WTC11 (cell line): ENCODE results near the gene VSNL1. TPM values are rescaled to one million over a fixed set of nuclear protein-coding genes. Genes with fewer than 3 reads are reported as not detected.
A peak's percentile ranks its signal among the peaks of the same experiment; 100 is the strongest.

Source experiments
- ATAC-seq: fragments of 200-7000 bp; cut with Tn5 transposase; 2 replicates; pipeline ENCODE4 v1.10.0; 2021; ENCODE audit warnings: mild to moderate bottlenecking, moderate library complexity
- CTCF ChIA-PET: fragments of 300-600 bp; sonication (Branson Sonifier 250); formaldehyde crosslinking; loops from one replicate; lab custom pipeline; 2021; ENCODE audit warnings: antibody characterized with exemption; lab: Charles Lee
- POLR2A ChIA-PET: fragments of 350-600 bp; sonication (Branson Sonifier 250); formaldehyde crosslinking; loops from one replicate; lab custom pipeline; 2021; ENCODE audit warnings: antibody characterized with exemption; lab: Charles Lee
- DNase-seq: peaks from one replicate; pipeline ENCODE4 v3.0.0; 2021; ENCODE audit warnings: low spot score
- H3K27ac Mint-ChIP-seq: 2 replicates; pipeline ENCODE4 v1.8.0; 2021; ENCODE audit warnings: mixed read lengths
- H3K27me3 Mint-ChIP-seq: 2 replicates; pipeline ENCODE4 v1.8.0; 2021; ENCODE audit warnings: low read depth, mild to moderate bottlenecking, moderate library complexity, mixed read lengths
- H3K36me3 Mint-ChIP-seq: 2 replicates; pipeline ENCODE4 v1.8.0; 2021; ENCODE audit warnings: mixed read lengths
- H3K4me1 Mint-ChIP-seq: 2 replicates; pipeline ENCODE4 v1.8.0; 2022; ENCODE audit warnings: mixed read lengths
- H3K4me3 Mint-ChIP-seq: 2 replicates; pipeline ENCODE4 v1.8.0; 2021; ENCODE audit warnings: mild to moderate bottlenecking, moderate library complexity, mixed read lengths
- H3K9me3 Mint-ChIP-seq: 2 replicates; pipeline ENCODE4 v1.8.0; 2021; ENCODE audit warnings: mixed read lengths
- ATF1 ChIP-seq: sonication (generic); formaldehyde crosslinking; IDR thresholded peaks from 2 replicates; pipeline ENCODE4 v1.8.1; 2023; ENCODE audit warnings: mild to moderate bottlenecking, moderate library complexity, missing genetic modification reagents
- CBFB ChIP-seq: sonication (generic); formaldehyde crosslinking; IDR thresholded peaks from 2 replicates; pipeline ENCODE4 v1.8.1; 2022; ENCODE audit warnings: mild to moderate bottlenecking, low read depth, missing genetic modification reagents
- CREM ChIP-seq: sonication (generic); formaldehyde crosslinking; IDR thresholded peaks from 2 replicates; pipeline ENCODE4 v1.8.1; 2022; ENCODE audit warnings: mild to moderate bottlenecking, missing genetic modification reagents, moderate library complexity
- ELF4 ChIP-seq: sonication (generic); formaldehyde crosslinking; IDR thresholded peaks from 2 replicates; pipeline ENCODE4 v1.8.1; 2022; ENCODE audit warnings: low read depth, mild to moderate bottlenecking, moderate library complexity, missing genetic modification reagents
- EMX1 ChIP-seq: fragments of 250-450 bp; sonication (Bioruptor Pico); IDR thresholded peaks from 2 replicates; pipeline ENCODE4 v1.8.0; 2021; ENCODE audit warnings: mild to moderate bottlenecking
- ESRRA ChIP-seq: sonication (generic); formaldehyde crosslinking; IDR thresholded peaks from 2 replicates; pipeline ENCODE4 v1.8.1; 2022; ENCODE audit warnings: mild to moderate bottlenecking, missing genetic modification reagents, borderline replicate concordance
- ETV6 ChIP-seq: sonication (generic); formaldehyde crosslinking; IDR thresholded peaks from 2 replicates; pipeline ENCODE4 v1.8.1; 2022; ENCODE audit warnings: mild to moderate bottlenecking, missing genetic modification reagents
- GRHL2 ChIP-seq: fragments of 250-450 bp; sonication (Bioruptor Pico); IDR thresholded peaks from 2 replicates; pipeline ENCODE4 v1.8.0; 2022; ENCODE audit warnings: mild to moderate bottlenecking, moderate library complexity; ENCODE audit not compliant: insufficient replicate concordance, severe bottlenecking
- JUN ChIP-seq: sonication (generic); formaldehyde crosslinking; IDR thresholded peaks from 2 replicates; pipeline ENCODE4 v1.8.0; 2023; ENCODE audit warnings: mild to moderate bottlenecking, missing genetic modification reagents
- MAX ChIP-seq: sonication (generic); formaldehyde crosslinking; IDR thresholded peaks from 2 replicates; pipeline ENCODE4 v1.8.0; 2022; ENCODE audit warnings: mild to moderate bottlenecking, missing genetic modification reagents
- NFATC4 ChIP-seq: fragments of 250-450 bp; sonication (Bioruptor Pico); IDR thresholded peaks from 2 replicates; pipeline ENCODE4 v1.9.0; 2021; ENCODE audit warnings: mild to moderate bottlenecking
- NFYB ChIP-seq: sonication (generic); formaldehyde crosslinking; conservative IDR thresholded peaks from 2 replicates; pipeline ENCODE4 v1.8.0; 2022; ENCODE audit warnings: low read depth, missing genetic modification reagents
- PRRX2 ChIP-seq: fragments of 250-450 bp; sonication (Bioruptor Pico); IDR thresholded peaks from 2 replicates; pipeline ENCODE4 v1.8.0; 2021; ENCODE audit warnings: mild to moderate bottlenecking
- SMAD3 ChIP-seq: sonication (generic); formaldehyde crosslinking; IDR thresholded peaks from 2 replicates; pipeline ENCODE4 v1.8.0; 2022; ENCODE audit warnings: missing genetic modification reagents, mild to moderate bottlenecking, borderline replicate concordance
- SP1 ChIP-seq: sonication (generic); formaldehyde crosslinking; conservative IDR thresholded peaks from 2 replicates; pipeline ENCODE4 v1.8.1; 2022; ENCODE audit warnings: missing genetic modification reagents
- TP53 ChIP-seq: sonication (generic); formaldehyde crosslinking; IDR thresholded peaks from 2 replicates; pipeline ENCODE4 v1.8.1; 2023; ENCODE audit warnings: mild to moderate bottlenecking, missing genetic modification reagents
- ZNF138 ChIP-seq: sonication (generic); formaldehyde crosslinking; conservative IDR thresholded peaks from 2 replicates; pipeline ENCODE4 v1.8.1; 2022; ENCODE audit warnings: mild to moderate bottlenecking, moderate library complexity, missing genetic modification reagents
- ZNF263 ChIP-seq: sonication (generic); formaldehyde crosslinking; IDR thresholded peaks from 2 replicates; pipeline ENCODE4 v1.8.1; 2022; ENCODE audit warnings: low read depth, mild to moderate bottlenecking, moderate library complexity, missing genetic modification reagents
- ZNF317 ChIP-seq: sonication (generic); formaldehyde crosslinking; IDR thresholded peaks from 2 replicates; pipeline ENCODE4 v1.8.1; 2023; ENCODE audit warnings: low read depth, mild to moderate bottlenecking, moderate library complexity, missing genetic modification reagents, borderline replicate concordance
- ZNF396 ChIP-seq: fragments of 250-450 bp; sonication (Bioruptor Pico); IDR thresholded peaks from 2 replicates; pipeline ENCODE4 v1.8.0; 2021; ENCODE audit warnings: mild to moderate bottlenecking, moderate library complexity, borderline replicate concordance
- ZNF423 ChIP-seq: fragments of 250-450 bp; sonication (Bioruptor Pico); IDR thresholded peaks from 2 replicates; pipeline ENCODE4 v2.1.2; 2022; ENCODE audit warnings: mild to moderate bottlenecking, moderate library complexity
- ZNF425 ChIP-seq: fragments of 250-450 bp; sonication (Bioruptor Pico); conservative IDR thresholded peaks from 2 replicates; pipeline ENCODE4 v1.9.0; 2021; ENCODE audit warnings: mild to moderate bottlenecking
- total RNA-seq: library from RNA; stranded (reverse); gene quantifications from 3 replicates; pipeline ENCODE4 v1.2.3, GENCODE V29; 2021
- TF ChIP-seq, protein P1 (sequence below): fragments of 250-450 bp; sonication (Bioruptor Pico); IDR thresholded peaks from 2 replicates; pipeline ENCODE4 v1.8.0; 2021; ENCODE audit warnings: mild to moderate bottlenecking
- TF ChIP-seq, protein P2 (sequence below): sonication (generic); formaldehyde crosslinking; IDR thresholded peaks from 2 replicates; pipeline ENCODE4 v1.8.1; 2023; ENCODE audit warnings: mild to moderate bottlenecking, missing genetic modification reagents
- TF ChIP-seq, protein P3 (sequence below): sonication (generic); formaldehyde crosslinking; IDR thresholded peaks from 2 replicates; pipeline ENCODE4 v1.8.1; 2022; ENCODE audit warnings: missing genetic modification reagents, borderline replicate concordance
- TF ChIP-seq, protein P4 (sequence below): sonication (generic); formaldehyde crosslinking; conservative IDR thresholded peaks from 2 replicates; pipeline ENCODE4 v1.8.1; 2022; ENCODE audit warnings: mild to moderate bottlenecking, missing genetic modification reagents
- TF ChIP-seq, protein P5 (sequence below): sonication (generic); formaldehyde crosslinking; IDR thresholded peaks from 2 replicates; pipeline ENCODE4 v1.8.0; 2022; ENCODE audit warnings: mild to moderate bottlenecking, missing genetic modification reagents

The VSNL1 gene
- total RNA-seq, 1 experiment from 2014 or later: 78.4 TPM

- ChIA-PET POLR2A (interaction anchor here (1.0 to 1.1 kb wide), 2 partner anchors 8 to 15 kb away, joined by 3 read pairs; no protein-coding TSS in a partner anchor), CTCF (interaction anchor here (1.9 kb wide), 1 partner anchor 17 kb away, joined by 6 read pairs; no protein-coding TSS in a partner anchor)
- peaks cover 41% of the 10 kb centered on the region for H3K4me1 Mint-ChIP-seq
- H3K27me3 Mint-ChIP-seq: no peaks in the 10 kb centered on the region
- no peak for TF ChIP-seq NFATC4 (CRISPR knock-in tag)
- no peak for TF ChIP-seq CBFB (CRISPR knock-in tag)
- TF ChIP-seq, protein P1, sequence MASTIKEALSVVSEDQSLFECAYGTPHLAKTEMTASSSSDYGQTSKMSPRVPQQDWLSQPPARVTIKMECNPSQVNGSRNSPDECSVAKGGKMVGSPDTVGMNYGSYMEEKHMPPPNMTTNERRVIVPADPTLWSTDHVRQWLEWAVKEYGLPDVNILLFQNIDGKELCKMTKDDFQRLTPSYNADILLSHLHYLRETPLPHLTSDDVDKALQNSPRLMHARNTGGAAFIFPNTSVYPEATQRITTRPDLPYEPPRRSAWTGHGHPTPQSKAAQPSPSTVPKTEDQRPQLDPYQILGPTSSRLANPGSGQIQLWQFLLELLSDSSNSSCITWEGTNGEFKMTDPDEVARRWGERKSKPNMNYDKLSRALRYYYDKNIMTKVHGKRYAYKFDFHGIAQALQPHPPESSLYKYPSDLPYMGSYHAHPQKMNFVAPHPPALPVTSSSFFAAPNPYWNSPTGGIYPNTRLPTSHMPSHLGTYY (CRISPR knock-in tag): no peak
- TF ChIP-seq, protein P2, sequence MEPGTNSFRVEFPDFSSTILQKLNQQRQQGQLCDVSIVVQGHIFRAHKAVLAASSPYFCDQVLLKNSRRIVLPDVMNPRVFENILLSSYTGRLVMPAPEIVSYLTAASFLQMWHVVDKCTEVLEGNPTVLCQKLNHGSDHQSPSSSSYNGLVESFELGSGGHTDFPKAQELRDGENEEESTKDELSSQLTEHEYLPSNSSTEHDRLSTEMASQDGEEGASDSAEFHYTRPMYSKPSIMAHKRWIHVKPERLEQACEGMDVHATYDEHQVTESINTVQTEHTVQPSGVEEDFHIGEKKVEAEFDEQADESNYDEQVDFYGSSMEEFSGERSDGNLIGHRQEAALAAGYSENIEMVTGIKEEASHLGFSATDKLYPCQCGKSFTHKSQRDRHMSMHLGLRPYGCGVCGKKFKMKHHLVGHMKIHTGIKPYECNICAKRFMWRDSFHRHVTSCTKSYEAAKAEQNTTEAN (CRISPR knock-in tag): no peak
- no peak for TF ChIP-seq CREM
- no peak for TF ChIP-seq ZNF138 (CRISPR knock-in tag)
- TF ChIP-seq NFYB (CRISPR knock-in tag): no peak
- TF ChIP-seq ELF4 (CRISPR knock-in tag): no peak
- no peak for TF ChIP-seq PRRX2
- no peak for TF ChIP-seq GRHL2 (CRISPR knock-in tag)
- no peak for TF ChIP-seq ZNF423 (CRISPR knock-in tag)
- TF ChIP-seq ESRRA (CRISPR knock-in tag): no peak
- no peak for TF ChIP-seq ATF1 (CRISPR knock-in tag)
- TF ChIP-seq ZNF263 (CRISPR knock-in tag): no peak
- TF ChIP-seq, protein P3, sequence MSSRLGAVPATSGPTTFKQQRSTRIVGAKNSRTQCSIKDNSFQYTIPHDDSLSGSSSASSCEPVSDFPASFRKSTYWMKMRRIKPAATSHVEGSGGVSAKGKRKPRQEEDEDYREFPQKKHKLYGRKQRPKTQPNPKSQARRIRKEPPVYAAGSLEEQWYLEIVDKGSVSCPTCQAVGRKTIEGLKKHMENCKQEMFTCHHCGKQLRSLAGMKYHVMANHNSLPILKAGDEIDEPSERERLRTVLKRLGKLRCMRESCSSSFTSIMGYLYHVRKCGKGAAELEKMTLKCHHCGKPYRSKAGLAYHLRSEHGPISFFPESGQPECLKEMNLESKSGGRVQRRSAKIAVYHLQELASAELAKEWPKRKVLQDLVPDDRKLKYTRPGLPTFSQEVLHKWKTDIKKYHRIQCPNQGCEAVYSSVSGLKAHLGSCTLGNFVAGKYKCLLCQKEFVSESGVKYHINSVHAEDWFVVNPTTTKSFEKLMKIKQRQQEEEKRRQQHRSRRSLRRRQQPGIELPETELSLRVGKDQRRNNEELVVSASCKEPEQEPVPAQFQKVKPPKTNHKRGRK (CRISPR knock-in tag): no peak
- no peak for TF ChIP-seq ETV6 (CRISPR knock-in tag)
- no peak for TF ChIP-seq EMX1 (CRISPR knock-in tag)
- no peak overlapping the region for H3K4me3 Mint-ChIP-seq
- ATAC-seq (no peak; the same call in 1 of the 2 replicates), DNase-seq (no peak)
- H3K9me3 Mint-ChIP-seq: peaks cover 41% of the 10 kb centered on the region
- peak overlapping the region; percentile 89 for H3K27ac Mint-ChIP-seq
- H3K36me3 Mint-ChIP-seq: peaks cover 80% of the 10 kb centered on the region
Measured at GRCh38 chr2:17628349-17629261, 88.1 kb downstream of the VSNL1 start.

DNA sequence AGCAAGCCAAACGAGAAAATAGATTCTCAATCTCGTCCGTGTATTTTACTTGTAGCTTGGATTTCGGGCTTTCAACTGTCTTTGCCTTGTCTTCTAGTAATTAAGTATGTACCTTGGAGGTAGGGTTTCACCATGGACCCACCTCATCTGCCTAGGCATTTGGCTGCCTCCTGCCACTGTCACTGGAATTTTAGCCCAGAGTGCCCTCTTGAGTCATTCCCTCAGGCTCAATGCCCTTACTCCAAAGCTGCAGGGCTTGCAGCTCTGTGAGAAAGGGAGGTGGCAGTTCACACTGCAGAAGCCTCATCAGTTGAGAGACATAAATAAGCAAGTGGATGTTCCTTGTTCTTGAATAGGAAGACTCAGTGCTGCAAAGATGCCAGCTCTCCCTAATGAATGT lies 89.6 kb downstream of the VSNL1 start:
- peaks cover 65% of the 10 kb centered on the region for H3K36me3 Mint-ChIP-seq
- H3K27me3 Mint-ChIP-seq: no peaks in the 10 kb centered on the region
- TF ChIP-seq ZNF138 (CRISPR knock-in tag) (no peak), ZNF396 (no peak), SP1 (CRISPR knock-in tag) (no peak), MAX (no peak), ZNF425 (no peak), TP53 (no peak), ZNF317 (CRISPR knock-in tag) (no peak), SMAD3 (CRISPR knock-in tag) (no peak), JUN (no peak)
- TF ChIP-seq, protein P4, sequence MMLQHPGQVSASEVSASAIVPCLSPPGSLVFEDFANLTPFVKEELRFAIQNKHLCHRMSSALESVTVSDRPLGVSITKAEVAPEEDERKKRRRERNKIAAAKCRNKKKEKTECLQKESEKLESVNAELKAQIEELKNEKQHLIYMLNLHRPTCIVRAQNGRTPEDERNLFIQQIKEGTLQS (CRISPR knock-in tag): no peak
- TF ChIP-seq, protein P5, sequence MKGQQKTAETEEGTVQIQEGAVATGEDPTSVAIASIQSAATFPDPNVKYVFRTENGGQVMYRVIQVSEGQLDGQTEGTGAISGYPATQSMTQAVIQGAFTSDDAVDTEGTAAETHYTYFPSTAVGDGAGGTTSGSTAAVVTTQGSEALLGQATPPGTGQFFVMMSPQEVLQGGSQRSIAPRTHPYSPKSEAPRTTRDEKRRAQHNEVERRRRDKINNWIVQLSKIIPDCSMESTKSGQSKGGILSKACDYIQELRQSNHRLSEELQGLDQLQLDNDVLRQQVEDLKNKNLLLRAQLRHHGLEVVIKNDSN: no peak
- no peak overlapping the region for H3K27ac Mint-ChIP-seq
- ChIA-PET CTCF (interaction anchor here (0.6 to 1.9 kb wide), 2 partner anchors 16 to 159 kb away, joined by 5 to 6 read pairs; no protein-coding TSS in a partner anchor), POLR2A (no interaction called here)
- no peak overlapping the region for H3K4me3 Mint-ChIP-seq
- no peak for ATAC-seq
- peaks cover 30% of the 10 kb centered on the region for H3K9me3 Mint-ChIP-seq
- no peak for DNase-seq
- peaks cover 44% of the 10 kb centered on the region for H3K4me1 Mint-ChIP-seq
